Cortex of kidney (tissue), 1 donor: ENCODE data around the gene IGSF5.
"Not testable (repeated sequence)": the region's sequence is repeated elsewhere in the genome, so short reads cannot be mapped to it uniquely, and the experiment has no call there.

Experiments used
- DNase-seq: peaks from one replicate; lab custom pipeline; 2025; lab: John Stamatoyannopoulos, UW

Gene IGSF5

DNA sequence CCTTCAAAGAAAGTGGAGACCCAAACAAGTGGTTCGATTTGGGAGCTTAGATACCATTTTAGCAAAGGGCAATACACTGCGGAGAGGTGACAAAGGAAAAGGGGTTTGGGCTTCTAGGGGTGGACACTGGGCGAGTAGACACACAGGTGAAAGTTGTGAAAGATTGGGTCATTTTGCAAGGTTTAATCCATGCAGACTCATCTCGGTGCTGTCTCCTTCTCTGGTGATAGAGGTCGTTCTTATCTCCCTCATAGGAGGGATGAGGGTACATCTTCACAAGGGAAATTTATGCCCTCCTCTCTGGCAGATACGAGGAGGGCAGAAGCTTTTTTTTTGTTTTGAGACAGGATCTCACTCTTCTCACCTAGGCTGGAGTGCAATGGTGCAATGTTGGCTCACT lies 6.4 kb upstream of the IGSF5 start:
- DNase-seq = no peak

DNA sequence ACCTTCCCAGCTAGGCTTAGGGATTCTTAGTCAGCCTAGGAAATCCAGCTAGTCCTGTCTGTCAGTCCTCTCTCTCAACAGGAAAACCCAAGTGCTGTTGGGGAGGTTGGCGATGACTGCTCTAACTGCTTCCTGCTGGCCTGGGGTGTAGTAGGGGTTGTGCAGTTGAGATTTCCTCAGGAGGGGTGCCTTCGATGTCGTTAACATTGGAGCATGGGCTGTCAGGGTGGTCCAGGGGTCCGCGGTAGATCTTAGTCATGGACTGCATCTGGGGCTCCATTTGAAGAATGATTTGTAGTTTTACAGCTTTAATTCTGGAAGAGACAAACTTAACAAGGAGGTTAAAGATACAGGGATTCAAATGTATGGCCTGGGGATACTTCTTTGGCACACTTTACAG lies 5.5 kb upstream of the IGSF5 start:
- DNase-seq = not testable (repeated sequence)

DNA sequence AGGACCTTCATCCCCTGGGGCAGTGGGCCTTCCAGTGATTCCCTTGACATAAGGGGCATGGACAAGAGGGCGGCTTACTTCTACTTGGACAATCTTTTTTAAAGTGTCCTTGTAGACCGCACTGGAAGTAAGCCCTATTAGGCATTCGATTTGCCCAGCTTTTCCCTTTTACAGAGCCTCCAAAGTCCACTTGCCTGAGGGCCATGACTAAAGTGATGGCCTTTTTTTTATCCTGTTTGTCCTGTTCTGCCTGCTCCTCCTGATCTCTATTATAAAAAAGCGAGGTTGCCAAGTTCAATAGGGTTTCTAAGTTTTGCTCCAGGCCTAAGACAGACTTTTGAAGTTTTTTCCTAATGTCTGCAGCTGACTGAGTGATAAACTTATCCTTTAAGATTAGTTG lies 2.4 kb upstream of the IGSF5 start:
- not testable (repeated sequence) for DNase-seq

DNA sequence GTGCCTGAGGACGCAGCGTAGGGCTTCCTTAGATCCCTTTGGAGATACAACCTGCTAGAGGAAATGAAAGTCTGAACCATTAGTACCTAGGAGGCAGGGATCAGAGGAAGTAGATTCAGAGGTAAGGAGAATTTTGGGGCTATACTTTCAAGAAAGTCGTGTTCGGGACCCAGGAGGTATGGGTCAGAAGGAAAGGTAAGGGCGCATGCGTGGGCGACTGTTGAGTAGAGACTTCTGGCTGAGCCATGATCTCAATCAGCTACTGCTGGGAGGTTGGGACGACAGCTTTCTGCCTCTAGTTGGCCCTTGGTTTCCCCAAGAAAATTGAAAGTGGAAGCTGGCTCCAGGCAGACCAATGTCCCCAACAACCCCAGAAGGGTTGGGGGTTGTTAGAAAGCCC lies 349 bp downstream of the IGSF5 start:
- not testable (repeated sequence) for DNase-seq

DNA sequence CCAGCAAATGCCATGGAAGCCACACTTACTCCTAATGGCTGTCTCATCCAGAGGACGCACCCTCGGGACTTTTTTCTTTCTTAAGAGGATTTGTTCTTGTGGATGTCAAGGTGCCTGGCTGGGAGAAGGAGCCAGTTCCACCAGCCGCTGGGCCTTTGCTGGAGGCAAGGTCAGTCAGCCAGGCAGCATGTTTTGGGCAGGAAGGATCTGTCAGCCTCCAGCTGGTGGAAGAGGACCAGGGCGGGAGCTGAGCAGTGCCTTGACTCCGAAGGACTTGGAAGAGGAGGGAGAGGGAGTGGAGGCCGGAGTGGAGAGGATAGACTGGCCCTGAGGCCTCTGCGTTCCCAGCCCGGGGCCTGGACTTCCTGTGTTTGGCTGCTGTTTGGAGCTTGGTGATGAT lies 5.7 kb downstream of the IGSF5 start:
- no peak for DNase-seq

DNA sequence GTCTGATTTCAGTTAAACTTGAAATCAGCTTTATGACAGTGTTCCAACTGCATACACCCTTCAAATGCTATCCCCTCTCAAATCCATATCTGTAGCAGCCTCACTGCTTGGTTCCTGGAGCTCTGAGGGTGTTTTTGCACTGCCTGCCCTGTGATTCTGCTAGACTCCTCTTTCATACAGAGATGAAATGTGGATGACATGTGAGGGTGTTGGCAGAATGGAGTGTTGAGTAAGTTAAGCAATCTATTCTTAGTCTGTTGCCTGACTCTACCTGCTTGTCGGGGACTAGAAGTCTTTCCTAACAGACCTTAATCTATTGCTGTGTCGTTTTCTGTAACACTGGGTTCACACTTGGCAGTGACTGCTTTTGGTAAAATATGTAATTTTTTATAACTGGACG lies 9.8 kb downstream of the IGSF5 start:
- no peak for DNase-seq

DNA sequence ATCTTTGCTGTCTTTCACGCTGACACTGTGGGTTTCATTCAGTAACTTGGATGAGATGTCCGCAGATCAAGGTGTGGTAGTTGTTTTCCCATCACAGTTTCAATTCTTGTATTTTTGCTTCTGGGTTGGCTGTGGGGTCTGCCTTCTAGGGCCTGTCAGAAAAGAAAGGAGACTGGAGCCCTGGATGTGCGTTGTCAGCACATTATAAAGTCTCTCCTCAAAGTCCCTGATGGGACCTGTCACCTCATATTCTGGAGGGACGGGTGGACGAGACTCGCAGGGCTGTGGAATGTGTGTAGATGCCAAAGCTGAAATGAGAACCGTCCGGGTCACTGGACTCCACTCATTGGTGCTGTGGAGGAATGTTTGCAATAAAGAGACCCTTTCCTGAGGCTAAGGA lies 11.3 kb downstream of the IGSF5 start:
- DNase-seq = no peak

DNA sequence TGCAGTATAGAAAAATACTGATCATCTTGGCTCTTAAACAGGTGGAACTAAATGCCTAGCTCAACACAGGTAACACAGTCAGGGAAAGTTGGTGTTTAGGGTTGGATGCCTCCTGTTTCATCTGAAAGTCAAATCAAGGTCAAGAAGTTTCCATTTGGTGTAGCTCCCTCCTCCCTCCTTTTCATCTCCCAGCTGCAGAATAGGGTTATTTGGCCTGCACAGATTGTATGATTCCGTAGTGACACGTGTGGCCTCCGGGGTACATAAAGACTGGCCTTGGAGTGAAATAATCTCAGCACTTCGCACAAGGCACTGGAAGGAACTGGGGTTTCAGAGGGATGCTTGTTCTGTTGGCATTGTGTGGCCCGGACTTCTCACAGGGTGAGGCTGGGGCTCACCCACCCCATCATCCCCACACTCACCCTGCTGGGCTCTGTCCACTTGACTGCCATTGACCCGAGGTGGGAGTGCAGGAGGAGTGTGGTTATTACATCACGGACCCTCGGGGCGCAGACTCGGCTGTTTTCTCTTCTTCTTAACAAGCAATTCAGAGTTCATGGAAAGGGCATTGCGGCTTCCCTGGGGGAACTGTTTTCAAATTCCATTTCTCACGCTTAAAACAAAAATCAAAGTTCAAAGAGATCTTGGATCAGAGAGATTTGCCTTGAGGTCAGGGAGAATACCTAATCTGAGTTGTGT lies 18.4 kb downstream of the IGSF5 start:
- DNase-seq = no peak

DNA sequence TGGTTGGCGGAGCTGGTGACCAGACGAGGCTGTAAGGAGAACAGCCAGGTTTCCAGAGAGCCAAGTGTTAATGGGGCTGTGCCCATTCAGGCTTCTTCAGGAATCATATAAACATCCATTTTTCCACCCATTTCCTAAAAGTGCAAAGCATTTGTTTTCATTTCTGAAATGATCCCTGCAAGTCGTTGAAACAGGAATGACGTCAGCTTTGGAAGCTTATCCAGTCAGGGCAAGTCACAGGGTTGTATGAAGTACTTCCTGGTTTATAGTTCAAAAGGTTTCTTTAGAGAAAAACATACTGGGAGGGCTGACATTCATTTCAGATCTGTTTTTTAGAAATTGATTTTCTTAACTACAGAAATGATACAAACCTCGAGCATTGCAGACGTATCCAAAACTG lies 29.2 kb downstream of the IGSF5 start:
- DNase-seq = no peak

DNA sequence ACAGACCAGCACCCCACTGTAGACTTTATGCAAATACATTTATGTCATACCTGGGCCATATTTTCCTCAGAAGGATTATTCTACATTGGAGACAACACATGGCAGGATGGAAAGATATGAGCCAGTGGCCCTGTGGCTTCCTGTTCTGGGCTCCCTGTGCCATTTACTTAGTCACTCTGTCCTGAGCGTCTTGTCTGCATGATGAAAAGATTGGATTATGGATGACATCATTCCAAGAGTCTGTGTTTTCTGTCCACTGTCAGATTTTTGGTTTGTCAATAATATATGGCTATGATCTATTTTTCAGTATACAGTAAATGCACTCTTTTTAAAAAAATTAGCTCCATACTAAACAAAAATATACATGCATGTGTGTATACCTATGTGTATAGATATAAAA lies 30.8 kb downstream of the IGSF5 start:
- DNase-seq = no peak

DNA sequence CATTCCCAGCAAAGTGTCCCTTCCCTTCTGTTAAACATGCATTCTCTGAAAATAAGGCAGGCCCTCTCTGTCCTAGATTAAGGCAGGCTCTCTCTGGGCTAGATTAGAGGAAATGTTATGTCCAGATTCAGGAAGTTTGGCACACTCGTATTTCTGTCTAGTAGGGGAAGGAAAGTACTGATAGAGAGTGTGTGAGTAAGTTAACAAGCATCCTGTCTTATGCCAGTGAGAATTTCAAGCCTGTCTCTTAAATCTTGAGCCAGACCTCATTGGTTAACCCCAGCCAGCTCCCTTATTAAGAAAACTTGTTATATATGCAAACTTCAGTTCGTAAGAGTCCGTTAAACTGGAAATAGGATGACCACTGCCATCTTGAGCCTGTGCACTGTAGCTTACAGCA lies 31.6 kb downstream of the IGSF5 start:
- no peak for DNase-seq

DNA sequence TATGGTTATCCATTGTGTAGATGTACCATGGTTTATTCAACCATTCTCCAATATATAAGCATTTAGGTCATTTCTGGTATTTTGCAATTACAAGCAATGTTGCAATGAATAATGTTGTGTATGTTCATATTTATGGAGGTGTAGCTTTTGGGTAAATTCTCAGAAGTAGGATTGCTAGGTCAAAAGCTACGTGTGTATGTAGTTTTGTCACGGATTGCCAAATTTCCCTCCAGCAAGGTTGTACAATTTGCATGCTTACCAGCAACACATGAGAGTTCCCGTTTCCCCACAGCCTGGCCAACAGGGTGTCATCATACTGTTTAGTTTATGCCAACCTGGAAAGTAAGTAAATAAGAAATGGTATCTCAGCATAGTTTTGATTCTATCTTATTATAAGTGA lies 36.3 kb downstream of the IGSF5 start:
- DNase-seq = no peak

DNA sequence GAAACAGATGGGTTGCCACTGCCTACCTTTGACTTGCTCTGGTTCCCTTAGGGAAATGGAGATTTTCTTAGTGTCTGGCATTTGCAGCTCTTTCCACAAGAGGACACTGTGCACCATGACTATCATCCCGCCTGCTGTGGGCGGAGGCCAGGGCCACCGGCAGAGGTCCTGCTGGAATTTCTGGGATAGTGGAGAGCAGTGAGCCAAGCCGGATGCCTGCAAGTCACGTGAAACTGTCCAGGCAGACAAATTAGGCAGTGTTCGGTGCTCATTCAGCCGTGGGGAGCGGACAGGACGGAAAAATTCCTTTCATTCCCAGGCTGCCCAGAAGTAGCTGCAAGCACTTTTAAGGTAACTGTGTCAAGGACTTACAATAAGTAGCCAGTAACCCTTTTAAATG lies 43.4 kb downstream of the IGSF5 start:
- DNase-seq = no peak

DNA sequence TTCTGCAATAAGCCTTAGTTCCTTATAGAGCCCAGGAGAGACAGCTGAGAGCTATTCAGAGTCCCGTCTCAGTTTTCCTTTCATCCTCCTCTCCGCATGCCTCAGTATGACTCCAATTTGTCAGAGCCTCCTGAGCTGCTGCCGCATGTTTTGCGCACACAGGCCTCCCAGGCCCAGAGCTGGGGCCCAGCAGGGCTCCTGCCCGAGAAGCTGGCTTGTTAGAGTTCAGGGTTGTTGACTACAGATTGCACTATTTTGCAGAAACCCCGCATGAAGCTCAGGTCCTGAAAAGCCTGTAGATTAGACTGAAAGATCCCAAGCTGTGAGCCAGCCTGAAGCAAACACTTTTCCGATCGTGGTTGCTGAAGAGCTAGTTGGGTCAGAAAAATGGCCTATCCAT lies 51.5 kb downstream of the IGSF5 start:
- no peak for DNase-seq

DNA sequence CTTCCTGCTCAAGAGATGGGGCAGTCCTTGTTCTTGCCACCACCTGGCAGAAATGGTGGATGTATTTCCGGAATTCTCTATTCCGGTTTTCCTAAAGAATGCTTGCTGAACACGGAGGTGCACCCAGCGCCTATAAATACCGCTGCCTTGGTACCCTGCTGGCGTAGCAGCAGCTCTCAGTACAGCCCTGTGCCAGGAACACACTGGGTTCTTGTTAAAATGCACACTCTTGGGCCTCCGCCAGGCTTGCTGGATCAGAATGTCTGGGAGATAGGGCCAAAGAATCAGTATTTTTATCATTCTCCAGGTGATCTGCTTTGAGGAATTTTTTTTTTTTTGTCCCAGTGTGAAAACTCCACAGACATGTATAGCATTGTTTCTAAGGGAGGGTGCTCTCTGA lies 54.2 kb downstream of the IGSF5 start:
- no peak for DNase-seq

DNA sequence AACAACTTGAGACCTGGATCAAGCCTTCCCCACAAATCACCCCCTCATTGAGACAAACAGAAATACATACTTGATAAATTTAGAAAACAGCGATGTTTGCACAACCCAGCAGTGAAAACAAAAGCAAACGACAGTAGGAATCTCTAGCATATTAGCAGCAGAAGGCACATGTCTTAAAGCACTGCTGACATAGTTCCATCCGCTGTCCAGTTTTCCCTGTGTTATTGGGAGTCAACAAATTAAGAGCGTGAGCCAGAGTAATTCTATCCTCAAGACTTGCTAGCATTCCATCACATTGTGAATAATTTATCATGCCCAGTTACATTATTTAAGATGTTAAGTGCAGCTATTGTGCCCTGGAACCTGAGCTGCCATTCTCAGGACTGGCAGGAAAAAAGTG lies 55.3 kb downstream of the IGSF5 start:
- no peak for DNase-seq

DNA sequence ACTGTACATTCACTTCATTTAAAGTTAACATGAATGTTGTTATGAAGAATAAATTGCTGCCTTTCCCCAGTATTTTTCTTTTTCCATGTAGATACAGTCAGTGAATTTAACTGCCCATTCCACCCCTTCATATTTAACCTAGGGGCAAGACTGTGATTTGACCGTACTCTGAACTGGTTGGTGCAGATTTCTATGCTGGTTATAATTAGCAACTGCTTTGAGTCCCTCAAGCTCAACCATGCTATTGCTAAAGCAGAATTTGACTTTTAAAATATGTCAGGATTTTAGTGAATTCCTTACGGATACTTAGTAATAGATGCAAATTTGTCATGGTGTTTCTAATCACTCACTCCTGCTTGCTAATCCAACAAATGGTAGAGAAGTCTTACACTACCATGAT lies 57.2 kb downstream of the IGSF5 start:
- DNase-seq = no peak

DNA sequence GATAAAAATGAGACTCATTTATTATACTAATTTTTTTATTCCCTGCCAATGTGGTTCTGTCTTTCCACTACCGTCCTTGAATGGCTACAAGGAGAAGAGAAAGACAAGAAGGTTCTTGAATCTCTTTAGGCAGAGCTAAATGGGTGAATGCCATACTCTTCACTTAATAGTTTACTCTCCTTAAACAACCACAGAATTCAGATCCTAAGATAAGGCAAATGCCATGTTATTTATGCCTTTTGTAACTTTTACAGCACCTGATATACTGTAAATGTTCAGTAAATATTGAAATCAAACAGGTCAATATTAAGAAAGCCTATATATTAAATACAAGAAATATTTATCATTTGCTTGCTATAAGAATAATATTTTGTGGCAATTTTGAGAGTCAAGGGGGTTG lies 58.4 kb downstream of the IGSF5 start:
- no peak for DNase-seq

DNA sequence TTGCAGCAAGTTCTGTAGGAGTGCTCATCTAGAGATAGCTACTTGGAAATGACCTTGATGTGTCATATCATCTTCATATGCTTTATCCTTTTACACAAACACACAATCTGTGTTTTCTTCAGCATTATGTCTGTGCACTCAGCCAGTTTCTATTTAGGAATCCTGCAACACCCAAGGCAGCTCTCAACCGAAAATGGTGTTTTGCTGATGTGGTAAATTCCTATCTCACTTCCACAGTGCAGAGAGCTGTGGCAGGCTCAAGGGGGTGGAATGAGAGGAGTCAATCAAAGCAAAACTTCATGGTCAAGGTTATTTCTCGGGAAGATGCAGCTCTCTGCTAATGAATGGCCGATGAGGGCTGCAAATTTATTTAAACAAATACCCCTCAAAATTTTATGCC lies 59.3 kb downstream of the IGSF5 start:
- DNase-seq = no peak

DNA sequence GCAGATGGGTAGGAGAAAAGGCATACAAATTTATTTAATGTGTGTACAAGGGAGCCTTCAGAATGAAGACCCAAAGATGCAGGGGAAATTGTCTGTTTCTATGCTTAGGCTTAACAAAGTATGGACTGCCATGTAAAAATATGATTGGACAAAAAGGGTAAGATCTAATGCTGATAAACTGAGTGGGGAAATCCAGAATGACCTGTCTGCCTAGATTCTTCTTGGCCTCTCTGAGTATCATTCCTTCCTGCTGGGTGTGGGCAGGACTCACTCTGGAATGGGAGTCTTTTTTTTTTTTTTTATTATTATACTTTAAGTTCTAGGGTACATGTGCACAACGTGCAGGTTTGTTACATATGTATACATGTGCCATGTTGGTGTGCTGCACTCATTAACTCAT lies 61.0 kb downstream of the IGSF5 start:
- DNase-seq = no peak

DNA sequence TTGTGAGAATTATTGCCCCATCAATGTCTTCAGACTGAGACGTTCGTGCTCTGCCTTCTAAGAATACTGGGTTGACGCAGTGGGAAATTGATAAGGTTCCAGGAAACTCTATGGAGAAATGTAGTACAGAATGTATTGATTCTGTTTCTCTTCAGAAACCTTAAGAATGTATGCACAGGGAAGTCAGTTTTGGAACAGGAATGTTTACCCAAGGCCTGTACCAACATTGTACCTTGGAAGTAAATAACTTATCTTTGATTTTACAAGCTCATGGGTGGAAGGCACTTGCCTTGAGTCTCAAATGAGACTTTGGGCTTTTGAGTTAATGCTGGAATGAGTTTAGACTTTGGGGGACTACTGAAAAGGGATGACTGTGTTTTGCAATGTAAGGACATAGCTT lies 62.8 kb downstream of the IGSF5 start:
- DNase-seq = no peak

DNA sequence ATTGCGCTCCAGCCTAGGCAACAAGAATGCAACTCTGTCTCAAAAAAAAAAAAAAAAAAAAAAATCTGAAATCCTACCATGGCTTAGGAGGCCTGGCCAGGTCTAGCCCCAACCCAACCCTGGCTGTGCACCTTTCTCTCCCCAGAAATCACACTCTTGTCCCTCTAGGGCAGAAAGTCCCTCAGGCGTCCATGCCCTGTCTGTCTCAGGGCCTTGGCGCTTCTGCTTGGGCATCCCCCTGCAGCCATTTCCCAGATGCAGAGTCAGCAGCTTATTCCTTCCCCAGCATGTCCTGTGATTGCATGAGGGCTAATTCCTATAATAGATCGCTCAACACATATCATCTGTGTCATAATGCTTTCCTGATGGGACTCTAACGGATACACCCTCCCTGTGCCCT lies 65.0 kb downstream of the IGSF5 start:
- DNase-seq = no peak

DNA sequence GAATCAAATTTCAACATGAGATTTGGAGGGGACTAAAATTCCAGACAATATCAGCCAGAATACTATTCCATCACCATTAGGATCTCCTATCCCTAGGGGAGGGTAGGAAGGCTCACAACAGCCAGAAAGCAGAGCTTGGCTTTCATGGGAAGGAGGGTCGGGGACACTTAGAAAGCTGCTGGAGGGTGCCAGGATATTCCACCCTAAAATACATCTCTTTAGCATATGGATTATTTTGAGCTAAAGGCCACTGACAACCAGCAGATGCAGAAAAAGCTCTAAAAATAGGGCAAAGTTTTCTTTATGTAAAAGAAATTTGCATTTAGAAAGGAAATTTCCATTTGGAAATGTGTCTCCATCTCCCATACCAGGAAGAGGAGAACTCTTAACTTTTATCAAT lies 68.0 kb downstream of the IGSF5 start:
- no peak for DNase-seq

DNA sequence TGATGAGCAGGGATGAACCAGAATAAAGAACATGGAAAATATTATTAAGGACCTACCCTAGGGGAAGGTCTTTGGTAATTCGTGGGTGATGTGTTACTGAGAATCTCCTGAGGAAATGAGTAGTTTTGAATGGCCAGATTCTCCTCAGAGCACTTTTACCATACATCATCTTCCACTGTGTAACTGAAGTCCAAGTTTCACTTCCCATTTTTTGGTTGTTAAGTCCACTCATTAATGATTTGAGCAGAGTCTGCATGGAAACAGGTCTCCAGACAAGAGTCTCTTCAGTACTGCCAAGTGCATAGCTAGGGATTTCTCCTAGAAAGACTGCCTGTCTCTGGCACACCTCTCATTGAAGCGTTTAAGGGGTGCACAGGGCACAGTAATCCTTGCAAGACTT lies 73.6 kb downstream of the IGSF5 start:
- no peak for DNase-seq

DNA sequence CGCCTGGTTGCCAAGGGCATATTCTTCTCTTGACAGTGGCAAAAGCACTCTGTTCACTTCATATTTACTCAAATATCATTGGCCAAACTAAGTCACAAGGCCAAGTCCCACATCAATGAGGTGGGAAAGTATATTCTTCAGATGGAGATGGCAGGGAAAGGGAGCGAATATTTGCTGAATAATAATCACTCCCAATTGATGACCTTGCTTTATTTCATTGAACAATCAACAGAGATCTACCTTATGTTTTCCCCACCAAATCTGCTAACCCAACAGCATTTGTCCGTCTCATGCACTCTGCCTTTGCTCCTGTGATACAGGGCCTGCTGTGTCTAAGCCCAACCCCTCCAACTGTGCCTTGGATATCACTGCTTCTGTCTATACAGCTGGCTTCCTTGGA lies 77.1 kb downstream of the IGSF5 start:
- DNase-seq = no peak
